GM23338 (cell line): ENCODE data around the gene NCKAP5. TPM values are rescaled to one million over a fixed set of nuclear protein-coding genes. Genes with fewer than 3 reads are reported as not detected.

ENCODE experiments used
- ATAC-seq: fragments of 200-7000 bp; cut with Tn5 transposase; 3 replicates; pipeline ENCODE4 v1.9.1; 2020
- DNase-seq: peaks from one replicate; pipeline ENCODE4 v3.0.0-alpha.2; 2015; ENCODE audit warnings: low spot score
- H2AFZ ChIP-seq: fragments of 200-600 bp; sonication (generic); 2 replicates; pipeline ENCODE4 v1.8.0; 2016; ENCODE audit warnings: antibody characterized with exemption, mild to moderate bottlenecking, moderate library complexity
- H3F3A ChIP-seq: fragments of 200-600 bp; sonication (generic); replicated peaks from 2 replicates; pipeline ENCODE4 v1.8.0; 2017; ENCODE audit warnings: antibody characterized with exemption, mixed run types, low read depth
- H3K27ac ChIP-seq: fragments of 200-600 bp; sonication (generic); 2 replicates; pipeline ENCODE4 v1.6.1; 2016; ENCODE audit warnings: low read depth
- H3K27me3 ChIP-seq: fragments of 200-600 bp; sonication (generic); 2 replicates; pipeline ENCODE4 v1.8.0; 2016; ENCODE audit warnings: mild to moderate bottlenecking, mixed run types, moderate library complexity; ENCODE audit not compliant: insufficient read depth
- H3K36me3 ChIP-seq: fragments of 200-600 bp; sonication (generic); 2 replicates; pipeline ENCODE4 v1.8.0; 2016; ENCODE audit warnings: mild to moderate bottlenecking; ENCODE audit not compliant: insufficient read depth
- H3K4me1 ChIP-seq: fragments of 200-600 bp; sonication (generic); 2 replicates; pipeline ENCODE4 v1.8.0; 2016; ENCODE audit warnings: mild to moderate bottlenecking, moderate library complexity; ENCODE audit not compliant: insufficient read depth
- H3K4me2 ChIP-seq: fragments of 200-600 bp; sonication (generic); 2 replicates; pipeline ENCODE4 v1.7.1; 2017; ENCODE audit warnings: mixed run types
- H3K4me3 ChIP-seq: fragments of 200-600 bp; sonication (generic); 2 replicates; pipeline ENCODE4 v1.6.1; 2016; ENCODE audit warnings: mixed run types
- H3K79me2 ChIP-seq: fragments of 200-600 bp; sonication (generic); replicated peaks from 2 replicates; pipeline ENCODE4 v1.8.0; 2017; ENCODE audit warnings: mild to moderate bottlenecking; ENCODE audit not compliant: insufficient read depth
- H3K9me2 ChIP-seq: fragments of 200-600 bp; sonication (generic); 2 replicates; pipeline ENCODE4 v1.8.0; 2017; ENCODE audit not compliant: insufficient read depth
- H4K20me1 ChIP-seq: fragments of 200-600 bp; sonication (generic); replicated peaks from 2 replicates; pipeline ENCODE4 v1.8.0; 2017; ENCODE audit warnings: mild to moderate bottlenecking; ENCODE audit not compliant: insufficient read depth
- H3K27ac Mint-ChIP-seq: 2 replicates; pipeline ENCODE4 v1.8.0; 2020; ENCODE audit warnings: inconsistent platforms, mild to moderate bottlenecking, moderate library complexity, mixed read lengths
- H3K27me3 Mint-ChIP-seq: 3 replicates; pipeline ENCODE4 v1.8.0; 2022; ENCODE audit warnings: low read depth, mild to moderate bottlenecking, moderate library complexity, mixed read lengths, inconsistent platforms; ENCODE audit not compliant: insufficient read depth, poor library complexity
- H3K36me3 Mint-ChIP-seq: 3 replicates; pipeline ENCODE4 v1.8.0; 2021; ENCODE audit warnings: low read depth, mild to moderate bottlenecking, inconsistent platforms, moderate library complexity, mixed read lengths
- H3K4me1 Mint-ChIP-seq: 3 replicates; pipeline ENCODE4 v1.8.0; 2020; ENCODE audit warnings: mild to moderate bottlenecking, inconsistent platforms, mixed read lengths
- H3K4me3 Mint-ChIP-seq: 3 replicates; pipeline ENCODE4 v1.8.0; 2021; ENCODE audit warnings: moderate library complexity, mild to moderate bottlenecking, inconsistent platforms, mixed read lengths
- H3K9me3 Mint-ChIP-seq: 3 replicates; pipeline ENCODE4 v1.8.0; 2020; ENCODE audit warnings: moderate library complexity, mild to moderate bottlenecking, inconsistent platforms, mixed read lengths
- CREB1 ChIP-seq: fragments of 250-450 bp; sonication (Bioruptor Pico); IDR thresholded peaks from 2 replicates; pipeline ENCODE4 v1.5.0; 2020; ENCODE audit warnings: low read depth, mild to moderate bottlenecking, moderate library complexity
- CTCF ChIP-seq, 2 experiments: fragments of 200-600 bp in 1 of 2; sonication (generic) in 1 of 2; conservative IDR thresholded peaks; 2 replicates each; pipeline versions ENCODE4 v1.5.1 to v1.6.1; 2016 to 2017; ENCODE audit warnings: antibody characterized with exemption in 2 of 2, low read depth in 2 of 2, mild to moderate bottlenecking in 2 of 2, moderate library complexity in 1 of 2
- EZH2phosphoT487 ChIP-seq: fragments of 200-600 bp; sonication (generic); IDR thresholded peaks from one replicate; pipeline ENCODE4 v1.8.1; 2018; ENCODE audit warnings: antibody characterized with exemption; ENCODE audit not compliant: unreplicated experiment
- NANOG ChIP-seq: IDR thresholded peaks from 2 replicates; pipeline ENCODE4 v1.6.1; 2016; ENCODE audit warnings: antibody characterized with exemption, borderline replicate concordance
- POLR2AphosphoS5 ChIP-seq: IDR thresholded peaks from 2 replicates; pipeline ENCODE4 v1.6.1; 2016; ENCODE audit warnings: antibody characterized with exemption, low read depth
- REST ChIP-seq: IDR thresholded peaks from one replicate; pipeline ENCODE4 v1.6.1; 2018; ENCODE audit warnings: antibody characterized with exemption; ENCODE audit not compliant: unreplicated experiment
- STAT1 ChIP-seq: IDR thresholded peaks from one replicate; pipeline ENCODE4 v1.6.1; 2016; ENCODE audit warnings: antibody characterized with exemption; ENCODE audit not compliant: unreplicated experiment
- ZNF114 ChIP-seq: fragments of 250-450 bp; sonication (Bioruptor Pico); IDR thresholded peaks from 2 replicates; pipeline ENCODE4 v1.5.0; 2020; ENCODE audit warnings: mild to moderate bottlenecking, moderate library complexity
- ZNF331 ChIP-seq: fragments of 250-450 bp; sonication (Bioruptor Pico); IDR thresholded peaks from 2 replicates; pipeline ENCODE4 v1.5.0; 2020; ENCODE audit warnings: low read depth, mild to moderate bottlenecking, moderate library complexity
- ZNF462 ChIP-seq: fragments of 250-450 bp; sonication (Bioruptor Pico); IDR thresholded peaks from 2 replicates; pipeline ENCODE4 v1.5.0; 2020; ENCODE audit warnings: mild to moderate bottlenecking, moderate library complexity
- polyA plus RNA-seq: library from polyadenylated mRNA; unstranded; fragments of >200 nt; fragmentation: Nextera tagmentation; extraction: Ambion mirVana; gene quantifications from 2 replicates; pipeline ENCODE4 v1.2.1, GENCODE V29; 2016
- total RNA-seq: library from RNA; depleted of rRNA; stranded (reverse); fragments of >200 nt; shearing (Covaris generic); gene quantifications from 2 replicates; pipeline ENCODE4 v1.2.3, GENCODE V29; 2014

Gene NCKAP5
- total and polyA plus RNA-seq, 2 experiments from 2014 or later, result 0.34 to 0.73 TPM

GRCh38 chr2:132752421-132753206 lies 815.6 kb downstream of the NCKAP5 start:
- Mint-ChIP-seq H3K4me3 (no peak overlapping the region), H3K4me1 (0 out of 3 replicates have a peak, but pooled peaks cover 2% of the 10 kb centered on the region), H3K27ac (no peak overlapping the region), H3K36me3 (no peaks in the 10 kb centered on the region), H3K27me3 (no peaks in the 10 kb centered on the region), H3K9me3 (no peaks in the 10 kb centered on the region; the same call in 2 of the 3 replicates)
- Histone ChIP-seq H3F3A (no peaks in the 10 kb centered on the region), H3K36me3 (no peaks in the 10 kb centered on the region), H3K27ac (no peak overlapping the region), H4K20me1 (no peaks in the 10 kb centered on the region), H3K79me2 (no peaks in the 10 kb centered on the region), H3K4me1 (no peaks in the 10 kb centered on the region), H2AFZ (no peak overlapping the region), H3K9me2 (0 out of 2 replicates have a peak, but pooled peaks cover 6% of the 10 kb centered on the region), H3K4me3 (no peak overlapping the region), H3K4me2 (no peak overlapping the region), H3K27me3 (no peaks in the 10 kb centered on the region)
- TF ChIP-seq REST, result no peak
- no peak for TF ChIP-seq ZNF114 (CRISPR knock-in tag)
- no peak for TF ChIP-seq CTCF (conservative IDR thresholded peaks at IDR 0.05; ENCODE audit: low read depth in 2 of 2)
- TF ChIP-seq EZH2phosphoT487, result no peak
- TF ChIP-seq POLR2AphosphoS5, result no peak
- no peak for TF ChIP-seq CREB1 (CRISPR knock-in tag)
- no peak for TF ChIP-seq STAT1
- no peak for TF ChIP-seq ZNF331 (CRISPR knock-in tag)
- TF ChIP-seq ZNF462 (CRISPR knock-in tag), result no peak
- TF ChIP-seq NANOG, result no peak
- ATAC-seq, result no peak
- no peak for DNase-seq
